Peyer's patch (tissue), 4 donors: ENCODE results near the gene OR5M11. TPM values are rescaled to one million over a fixed set of nuclear protein-coding genes. Genes with fewer than 3 reads are reported as not detected.
A peak's percentile ranks its signal among the peaks of the same experiment; 100 is the strongest.

ENCODE experiments used
- DNase-seq, 3 donors: peaks; one replicate each; pipeline ENCODE4 v3.0.0-alpha.2; 2017 to 2019
- H3K27ac ChIP-seq, 4 donors: fragments of 200-600 bp; sonication (generic); one replicate each; pipeline ENCODE4 v1.5.1; 2016 to 2019
- H3K27me3 ChIP-seq, 2 donors: fragments of 200-600 bp; sonication (generic); one replicate each; pipeline ENCODE4 v1.5.1; 2019
- H3K36me3 ChIP-seq, 3 donors: fragments of 200-600 bp; sonication (generic); one replicate each; pipeline ENCODE4 v1.5.1; 2016 to 2019
- H3K4me1 ChIP-seq, 4 donors: fragments of 200-600 bp; sonication (generic); one replicate each; pipeline ENCODE4 v1.5.1; 2016 to 2019
- H3K4me3 ChIP-seq, 4 donors: fragments of 200-600 bp; sonication (generic); 1 replicate in 3 of 4; 2 replicates in 1 of 4; pipeline ENCODE4 v1.5.1; 2016 to 2019; ENCODE audit warnings: mild to moderate bottlenecking in 1 of 4
- H3K9me3 ChIP-seq, 4 donors: fragments of 200-600 bp; sonication (generic); one replicate each; pipeline ENCODE4 v1.5.1; 2016 to 2019; ENCODE audit warnings: mild to moderate bottlenecking in 1 of 4
- CTCF ChIP-seq, 6 experiments: fragments of 450-650 bp in 4 of 6; fragments of 200-600 bp in 2 of 6; sonication (generic) in 1 of 6; IDR thresholded peaks; one replicate each; pipeline ENCODE4 v1.5.1; 2017 to 2019; ENCODE audit warnings: antibody characterized with exemption in 6 of 6, mild to moderate bottlenecking in 3 of 6, moderate library complexity in 1 of 6
- POLR2A ChIP-seq, 2 donors: fragments of 450-650 bp; IDR thresholded peaks; one replicate each; pipeline ENCODE4 v1.5.1; 2017; ENCODE audit warnings: antibody characterized with exemption in 2 of 2, mild to moderate bottlenecking in 2 of 2, moderate library complexity in 2 of 2
- total RNA-seq, 4 donors: library from RNA; depleted of rRNA; stranded (reverse); fragments of >200 nt; gene quantifications; one replicate each; pipeline ENCODE4 v1.1.0, GENCODE V29; 2016

OR5M11 gene
- total RNA-seq, 4 donors from 2014 or later: not detected

- peak overlapping the region in 1 of 4 donors; percentile 59 for H3K27ac ChIP-seq
- TF ChIP-seq CTCF (IDR thresholded peaks at IDR 0.05) (no peak), POLR2A (IDR thresholded peaks at IDR 0.05) (no peak)
- H3K36me3 ChIP-seq: no peaks in the 10 kb centered on the region
- H3K9me3 ChIP-seq: no peaks in the 10 kb centered on the region
- H3K27me3 ChIP-seq: no peaks in the 10 kb centered on the region
- H3K4me1 ChIP-seq: no peaks in the 10 kb centered on the region
- no peak for DNase-seq
- H3K4me3 ChIP-seq: no peak overlapping the region
Observed at GRCh38 chr11:56533054-56533740, 9.9 kb downstream of the OR5M11 start.

- TF ChIP-seq POLR2A (IDR thresholded peaks at IDR 0.05): no peak
- TF ChIP-seq CTCF (IDR thresholded peaks at IDR 0.05): no peak
- Histone ChIP-seq H3K27me3 (no peaks in the 10 kb centered on the region), H3K27ac (no peak overlapping the region), H3K36me3 (no peaks in the 10 kb centered on the region), H3K4me1 (no peaks in the 10 kb centered on the region), H3K9me3 (no peaks in the 10 kb centered on the region), H3K4me3 (no peak overlapping the region)
- DNase-seq: no peak
Observed at GRCh38 chr11:56531856-56532255, 11.2 kb downstream of the OR5M11 start.

GRCh38 chr11:56522008-56522407, 21.0 kb downstream of the OR5M11 start:
- no peaks in the 10 kb centered on the region for H3K36me3 ChIP-seq
- no peaks in the 10 kb centered on the region for H3K27me3 ChIP-seq
- no peaks in the 10 kb centered on the region for H3K4me1 ChIP-seq
- peak in 3 of 6 experiments; percentile 62 to 73 (median 65) for TF ChIP-seq CTCF (IDR thresholded peaks at IDR 0.05)
- TF ChIP-seq POLR2A (IDR thresholded peaks at IDR 0.05): no peak
- H3K9me3 ChIP-seq: no peaks in the 10 kb centered on the region
- H3K4me3 ChIP-seq: no peak overlapping the region
- DNase-seq: peak in 1 of 3 donors; percentile 53
- no peak overlapping the region for H3K27ac ChIP-seq

GRCh38 chr11:56513280-56513679, 29.8 kb downstream of the OR5M11 start:
- no peaks in the 10 kb centered on the region for H3K9me3 ChIP-seq
- no peaks in the 10 kb centered on the region for H3K36me3 ChIP-seq
- H3K4me3 ChIP-seq: no peak overlapping the region
- no peaks in the 10 kb centered on the region for H3K27me3 ChIP-seq
- H3K27ac ChIP-seq: no peak overlapping the region
- no peak for TF ChIP-seq POLR2A (IDR thresholded peaks at IDR 0.05)
- TF ChIP-seq CTCF (IDR thresholded peaks at IDR 0.05): no peak
- no peaks in the 10 kb centered on the region for H3K4me1 ChIP-seq
- DNase-seq: no peak

GRCh38 chr11:56509439-56509838, 33.6 kb downstream of the OR5M11 start:
- no peak for TF ChIP-seq CTCF (IDR thresholded peaks at IDR 0.05)
- no peak for TF ChIP-seq POLR2A (IDR thresholded peaks at IDR 0.05)
- Histone ChIP-seq H3K4me1 (no peaks in the 10 kb centered on the region), H3K27ac (no peak overlapping the region), H3K9me3 (no peaks in the 10 kb centered on the region), H3K36me3 (no peaks in the 10 kb centered on the region), H3K4me3 (no peak overlapping the region), H3K27me3 (no peaks in the 10 kb centered on the region)
- no peak for DNase-seq
